Stimulated activated naive B cell treated with anti-CD40 and anti-IgM and Interleukin-4, amounts not matched to agents 10 μg/mL and 1 μg/mL and 100 μg/mL, for 72 hours (primary cell): ENCODE data around the gene POLR2C.
"Not testable (repeated sequence)": the region's sequence is repeated elsewhere in the genome, so short reads cannot be mapped to it uniquely, and the experiment has no call there.

Source experiments
- ATAC-seq, 2 donors: fragments of 150-1000 bp; cut with Tn5 transposase; replicated peaks; 2 replicates each; pipeline ENCODE4 v1.10.0; 2021; ENCODE audit warnings: moderate library complexity in 1 of 2
- DNase-seq: peaks from one replicate; pipeline ENCODE4 v3.0.0; 2021
- H3K27ac Mint-ChIP-seq: one replicate; pipeline ENCODE4 v1.8.0; 2022; ENCODE audit warnings: mild to moderate bottlenecking, mixed read lengths
- H3K27me3 Mint-ChIP-seq, 2 donors: one replicate each; pipeline ENCODE4 v1.8.0; 2022; ENCODE audit warnings: mixed read lengths in 2 of 2
- H3K36me3 Mint-ChIP-seq, 2 donors: one replicate each; pipeline ENCODE4 v1.8.0; 2022; ENCODE audit warnings: mixed read lengths in 2 of 2, mild to moderate bottlenecking in 1 of 2
- H3K4me1 Mint-ChIP-seq, 2 donors: one replicate each; pipeline ENCODE4 v1.8.0; 2022; ENCODE audit warnings: mixed read lengths in 2 of 2, mild to moderate bottlenecking in 1 of 2
- H3K4me3 Mint-ChIP-seq, 2 donors: one replicate each; pipeline ENCODE4 v1.8.0; 2022; ENCODE audit warnings: mild to moderate bottlenecking in 2 of 2, mixed read lengths in 2 of 2, moderate library complexity in 1 of 2
- H3K9me3 Mint-ChIP-seq, 2 donors: one replicate each; pipeline ENCODE4 v1.8.0; 2022; ENCODE audit warnings: mixed read lengths in 2 of 2, mild to moderate bottlenecking in 1 of 2

The POLR2C gene

DNA sequence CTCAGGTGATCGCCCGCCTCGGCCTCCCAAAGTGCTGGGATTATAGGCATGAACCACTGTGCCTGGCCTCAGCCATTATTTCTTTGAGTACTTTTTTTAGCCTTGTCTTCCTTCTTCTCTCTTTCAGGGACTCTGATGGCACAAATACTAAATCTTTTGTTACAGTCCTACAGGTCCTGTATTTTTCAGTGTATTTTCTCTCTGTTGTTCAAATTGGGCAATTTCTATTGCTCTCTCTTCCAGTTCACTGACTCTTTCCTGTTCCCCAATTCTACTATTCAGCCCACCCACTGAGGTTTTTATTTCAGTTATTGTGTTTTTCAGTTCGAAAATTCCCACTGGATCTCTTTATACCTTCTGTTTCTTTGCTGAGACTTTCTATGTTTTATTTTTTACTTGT lies 31.3 kb downstream of the POLR2C start:
- Mint-ChIP-seq H3K27ac (no peak overlapping the region), H3K4me1 (peaks cover 7 to 9% of the 10 kb centered on the region in 2 donors), H3K4me3 (no peak overlapping the region), H3K36me3 (no peaks in the 10 kb centered on the region), H3K9me3 (no peaks in the 10 kb centered on the region), H3K27me3 (peaks cover 0 to 4% of the 10 kb centered on the region in 2 donors)
- ATAC-seq: no peak
- no peak for DNase-seq

DNA sequence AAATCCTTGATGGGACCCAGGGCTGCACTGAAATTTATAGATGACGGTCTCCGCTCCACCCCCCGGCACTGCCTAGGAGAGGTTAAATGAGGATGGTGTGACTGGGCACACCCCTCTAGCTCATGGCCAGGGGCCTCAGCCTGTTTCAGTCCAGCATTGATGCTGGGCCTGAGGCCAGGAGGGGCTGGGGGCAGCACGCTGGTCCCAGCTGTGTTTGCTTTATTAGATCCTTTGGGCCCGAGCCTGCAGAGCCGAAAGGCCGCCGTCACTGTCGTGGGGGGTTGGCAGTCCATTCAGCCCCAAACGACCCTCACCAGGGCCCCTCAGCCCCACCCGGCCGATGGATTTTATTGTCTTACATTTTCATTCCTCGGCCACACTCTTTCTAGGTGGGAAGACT lies 34.6 kb downstream of the POLR2C start:
- no peak for ATAC-seq
- Mint-ChIP-seq H3K9me3 (no peaks in the 10 kb centered on the region), H3K4me3 (no peak overlapping the region), H3K27ac (no peak overlapping the region), H3K36me3 (no peaks in the 10 kb centered on the region), H3K4me1 (peaks cover 12 to 17% of the 10 kb centered on the region in 2 donors), H3K27me3 (peaks cover 0 to 8% of the 10 kb centered on the region in 2 donors)
- DNase-seq: no peak

DNA sequence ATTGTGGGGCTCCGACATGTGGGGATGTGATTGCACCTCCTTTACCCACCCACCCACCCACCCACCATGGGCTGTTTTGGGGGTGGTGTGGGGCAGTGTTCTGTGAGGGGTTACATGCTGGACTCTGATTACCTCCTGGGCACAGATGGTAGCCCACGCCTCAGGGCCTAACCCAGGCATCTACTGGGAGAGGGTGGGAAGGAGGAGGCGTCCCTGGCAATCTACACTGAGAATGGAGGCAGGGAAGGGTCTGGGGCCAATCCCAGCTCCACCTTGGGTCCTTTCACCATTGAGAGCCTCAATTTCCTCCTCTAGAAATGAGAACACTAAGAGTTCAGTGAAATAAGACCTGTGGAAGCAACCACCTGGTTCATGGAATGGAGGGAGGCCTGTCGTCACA lies 35.6 kb downstream of the POLR2C start:
- no peak overlapping the region for H3K4me3 Mint-ChIP-seq
- DNase-seq (no peak), ATAC-seq (no peak)
- no peaks in the 10 kb centered on the region for H3K36me3 Mint-ChIP-seq
- peaks cover 15 to 23% of the 10 kb centered on the region in 2 donors for H3K4me1 Mint-ChIP-seq
- peaks cover 5 to 11% of the 10 kb centered on the region in 2 donors for H3K27me3 Mint-ChIP-seq
- no peak overlapping the region for H3K27ac Mint-ChIP-seq
- no peaks in the 10 kb centered on the region for H3K9me3 Mint-ChIP-seq

DNA sequence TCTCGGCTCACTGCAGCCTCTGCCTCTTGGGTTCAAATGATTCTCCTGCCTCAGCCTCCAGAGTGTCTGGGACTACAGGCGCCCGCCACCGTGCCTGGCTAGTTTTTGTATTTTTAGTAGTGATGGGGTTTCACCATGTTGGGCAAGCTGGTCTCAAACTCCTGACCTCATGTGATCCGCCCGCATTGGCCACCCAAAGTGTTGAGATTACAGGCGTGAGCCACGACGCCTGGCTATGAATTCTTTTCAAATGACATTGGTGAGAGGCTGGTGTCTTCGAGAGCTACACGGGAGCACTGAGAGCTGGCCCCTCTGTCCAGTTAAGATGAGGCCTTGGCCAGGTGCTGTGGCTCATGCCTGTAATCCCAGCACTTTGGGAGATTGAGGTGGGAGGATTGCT lies 37.5 kb downstream of the POLR2C start:
- not testable (repeated sequence) for H3K36me3 Mint-ChIP-seq, H3K4me3 Mint-ChIP-seq, ATAC-seq, H3K27ac Mint-ChIP-seq, H3K9me3 Mint-ChIP-seq, DNase-seq
- Mint-ChIP-seq H3K4me1 (peaks cover 8 to 15% of the 10 kb centered on the region in 2 donors), H3K27me3 (peaks cover 12 to 13% of the 10 kb centered on the region in 2 donors)

DNA sequence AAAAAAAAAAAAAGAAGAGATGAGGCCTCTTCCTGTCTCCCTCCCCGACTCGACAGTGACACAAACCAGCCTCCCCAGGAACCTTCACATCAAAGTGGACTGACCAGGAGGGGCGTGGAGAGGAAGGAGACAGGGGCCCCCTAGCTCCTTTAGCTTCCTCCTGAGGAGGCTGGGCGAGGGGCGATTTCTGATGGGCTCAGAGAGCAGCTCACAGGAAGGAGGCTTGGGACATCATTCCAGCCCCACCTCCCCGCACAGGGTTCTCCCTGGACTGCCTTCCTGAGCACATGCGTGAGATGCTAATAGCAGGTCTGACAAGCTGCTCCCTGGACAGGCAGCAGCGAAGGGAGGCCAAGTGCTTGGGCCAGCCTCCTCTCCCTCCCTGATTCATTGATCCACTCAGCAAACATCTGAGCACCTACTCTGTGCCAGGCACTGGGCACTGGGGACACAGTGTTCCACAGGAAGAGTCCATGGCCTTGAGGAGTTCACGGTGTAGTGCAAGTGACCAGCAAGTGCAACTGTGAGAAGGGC lies 38.2 kb downstream of the POLR2C start:
- Mint-ChIP-seq H3K4me3 (no peak overlapping the region), H3K27ac (no peak overlapping the region), H3K36me3 (no peaks in the 10 kb centered on the region), H3K9me3 (no peaks in the 10 kb centered on the region), H3K27me3 (peaks cover 15 to 16% of the 10 kb centered on the region in 2 donors), H3K4me1 (peaks cover 8 to 15% of the 10 kb centered on the region in 2 donors)
- ATAC-seq (no peak), DNase-seq (no peak)

DNA sequence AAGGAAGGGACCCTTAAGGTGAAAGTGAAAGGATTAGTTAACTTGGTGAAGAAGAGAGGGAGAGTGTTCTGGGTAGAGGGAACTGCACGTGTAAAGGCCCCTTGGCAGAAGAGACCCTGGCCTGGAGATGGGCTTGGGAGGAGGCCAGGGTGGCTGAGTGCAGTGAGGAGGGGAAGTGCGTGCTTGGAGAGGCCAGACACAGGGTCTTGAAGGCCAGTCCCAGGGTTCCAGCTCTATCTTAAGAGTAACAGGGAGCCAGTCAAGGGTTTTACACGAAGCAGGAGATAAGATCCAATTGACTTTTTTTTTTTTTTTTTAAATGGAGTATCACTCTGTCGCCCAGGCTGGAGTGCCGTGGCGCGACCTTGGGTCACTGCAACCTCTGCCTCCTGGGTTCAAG lies 39.0 kb downstream of the POLR2C start:
- Mint-ChIP-seq H3K4me1 (peaks cover 8 to 15% of the 10 kb centered on the region in 2 donors), H3K36me3 (no peaks in the 10 kb centered on the region), H3K4me3 (no peak overlapping the region), H3K9me3 (no peaks in the 10 kb centered on the region), H3K27me3 (peaks cover 16 to 18% of the 10 kb centered on the region in 2 donors), H3K27ac (no peak overlapping the region)
- ATAC-seq (no peak), DNase-seq (no peak)

DNA sequence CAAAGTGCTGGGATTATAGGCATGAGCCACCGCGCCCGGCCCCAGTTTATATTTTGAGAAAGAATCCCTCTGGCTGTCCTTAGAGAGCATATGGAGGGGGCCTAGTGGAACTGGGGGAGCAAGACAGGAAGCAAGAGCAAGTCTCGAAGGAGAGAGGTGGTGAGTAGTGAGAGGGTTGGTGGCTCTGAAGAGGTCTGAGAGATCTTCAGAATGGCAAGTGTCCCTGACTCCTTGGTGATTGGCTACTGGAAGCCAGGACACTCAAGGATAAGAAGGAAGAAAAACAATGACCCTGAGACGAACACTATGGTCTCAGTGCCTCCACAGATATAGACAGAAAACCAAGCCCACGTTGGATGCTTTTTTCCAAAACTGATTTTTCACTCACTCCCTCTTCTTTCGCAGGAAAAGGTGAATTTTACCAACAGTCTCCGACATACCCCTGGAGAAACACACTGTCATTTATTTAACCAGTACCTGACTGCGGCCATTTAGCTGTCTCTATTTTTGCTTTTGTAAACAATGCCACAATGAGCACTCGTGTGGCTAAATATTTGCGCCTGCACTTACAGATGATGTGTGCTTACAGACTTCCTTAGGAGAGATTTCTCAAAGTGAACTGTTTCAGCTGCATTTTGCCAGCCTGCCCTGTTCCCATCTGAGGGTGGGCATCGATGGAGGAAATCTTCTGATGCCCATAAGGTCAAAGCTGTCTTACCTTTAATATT lies 39.7 kb downstream of the POLR2C start:
- Mint-ChIP-seq H3K36me3 (no peaks in the 10 kb centered on the region), H3K9me3 (no peaks in the 10 kb centered on the region), H3K27me3 (peaks cover 16 to 25% of the 10 kb centered on the region in 2 donors), H3K4me1 (peaks cover 8 to 15% of the 10 kb centered on the region in 2 donors), H3K4me3 (no peak overlapping the region), H3K27ac (no peak overlapping the region)
- DNase-seq (no peak), ATAC-seq (no peak)

DNA sequence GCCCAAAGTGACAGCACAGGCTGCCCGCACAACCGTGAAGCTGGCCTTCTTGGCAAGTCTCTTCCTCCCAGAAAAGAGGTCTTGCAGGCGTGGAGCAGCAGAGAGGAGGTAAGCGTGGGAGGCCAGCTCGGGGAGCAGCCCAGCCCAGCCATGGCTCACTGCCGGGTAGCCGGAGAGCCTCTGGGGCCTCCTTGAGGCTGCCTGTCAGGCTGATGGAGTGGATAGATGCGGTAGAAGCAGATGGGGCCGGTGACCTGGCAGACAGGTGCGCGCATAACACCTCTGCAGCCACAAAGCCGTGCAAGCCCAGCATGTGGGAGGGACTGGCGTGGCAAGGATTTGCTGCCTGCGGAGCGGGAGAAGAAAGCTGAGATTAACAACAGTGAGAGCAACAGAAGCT lies 40.9 kb downstream of the POLR2C start:
- H3K4me1 Mint-ChIP-seq: peaks cover 8 to 15% of the 10 kb centered on the region in 2 donors

DNA sequence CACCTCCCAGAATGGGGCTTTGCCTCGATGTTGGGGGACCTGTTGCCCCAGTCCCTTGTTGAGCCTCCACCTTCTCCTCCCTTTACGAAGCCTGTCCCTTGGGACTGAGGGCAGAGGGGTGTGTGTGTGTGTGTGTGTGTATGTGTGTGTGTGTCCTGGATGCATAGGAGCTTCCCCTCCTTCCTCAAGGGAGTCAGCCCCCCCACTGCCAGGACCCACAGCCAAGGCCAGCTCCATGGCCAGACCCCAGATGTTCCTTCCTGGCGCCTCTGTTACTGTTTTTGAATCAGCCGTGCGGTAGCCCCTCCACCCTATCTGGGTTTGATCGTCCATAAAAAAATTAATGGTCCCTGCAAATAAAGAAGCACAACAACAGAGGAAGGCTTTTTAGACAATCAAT lies 41.5 kb downstream of the POLR2C start:
- no peak overlapping the region for H3K27ac Mint-ChIP-seq
- no peak for ATAC-seq

More for the DNA sequence above, 40.9 kb downstream of the POLR2C start:
- Mint-ChIP-seq H3K27ac (no peak overlapping the region), H3K27me3 (peaks cover 16 to 27% of the 10 kb centered on the region in 2 donors), H3K9me3 (no peaks in the 10 kb centered on the region), H3K4me3 (no peak overlapping the region), H3K36me3 (no peaks in the 10 kb centered on the region)
- DNase-seq (no peak), ATAC-seq (no peak)

DNA sequence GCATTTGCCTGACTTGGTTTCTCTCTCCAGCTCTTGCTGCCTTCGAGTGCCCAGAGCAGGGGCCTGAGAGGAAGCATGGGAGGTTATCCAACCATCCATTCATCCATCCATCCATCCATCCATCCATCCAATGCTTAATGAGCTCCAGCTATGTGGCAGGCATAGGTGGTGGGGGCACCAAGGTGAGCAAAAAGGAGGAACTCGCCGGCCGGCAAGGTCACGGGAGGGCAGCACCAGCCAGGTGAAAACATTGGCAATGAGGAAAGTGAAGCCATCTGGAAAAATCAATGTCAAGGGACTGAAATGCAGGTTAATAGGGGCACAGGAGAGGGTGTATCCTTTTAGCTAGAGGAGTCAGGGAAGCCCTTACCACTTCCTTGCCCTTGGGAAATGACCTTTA lies 42.0 kb downstream of the POLR2C start:
- ATAC-seq: no peak
- no peaks in the 10 kb centered on the region for H3K9me3 Mint-ChIP-seq
- H3K4me1 Mint-ChIP-seq: peaks cover 8 to 15% of the 10 kb centered on the region in 2 donors
- no peak overlapping the region for H3K27ac Mint-ChIP-seq
- peaks cover 16 to 27% of the 10 kb centered on the region in 2 donors for H3K27me3 Mint-ChIP-seq
- H3K4me3 Mint-ChIP-seq: no peak overlapping the region
- H3K36me3 Mint-ChIP-seq: no peaks in the 10 kb centered on the region
- DNase-seq: no peak

More for the DNA sequence above, 41.5 kb downstream of the POLR2C start:
- Mint-ChIP-seq H3K4me1 (peaks cover 8 to 15% of the 10 kb centered on the region in 2 donors), H3K36me3 (no peaks in the 10 kb centered on the region), H3K4me3 (no peak overlapping the region), H3K27me3 (peaks cover 16 to 27% of the 10 kb centered on the region in 2 donors), H3K9me3 (no peaks in the 10 kb centered on the region)
- no peak for DNase-seq

DNA sequence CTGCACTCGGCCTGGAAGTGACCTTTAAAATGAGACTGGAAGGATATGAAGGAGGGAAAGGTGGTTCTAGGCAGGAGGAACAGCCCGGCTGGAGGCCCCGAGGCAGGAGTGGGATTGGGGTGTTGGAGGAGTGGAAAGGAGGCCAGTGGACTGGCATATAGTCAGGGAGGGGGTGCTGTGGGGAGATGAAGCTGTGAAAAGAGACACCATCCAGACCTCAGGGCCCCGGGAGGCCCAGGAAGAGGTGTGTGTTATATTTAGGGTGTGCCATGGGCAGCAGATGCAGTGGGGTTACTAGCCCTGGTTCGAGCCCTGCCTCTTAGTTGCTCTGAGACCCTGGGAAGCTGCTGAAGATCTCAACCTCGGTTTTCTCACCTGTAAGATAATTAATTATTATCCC lies 42.7 kb downstream of the POLR2C start:
- no peaks in the 10 kb centered on the region for H3K9me3 Mint-ChIP-seq
- H3K4me1 Mint-ChIP-seq: peaks cover 8 to 15% of the 10 kb centered on the region in 2 donors
- no peak for ATAC-seq
- H3K36me3 Mint-ChIP-seq: no peaks in the 10 kb centered on the region
- no peak for DNase-seq
- peaks cover 16 to 27% of the 10 kb centered on the region in 2 donors for H3K27me3 Mint-ChIP-seq
- H3K27ac Mint-ChIP-seq: no peak overlapping the region
- H3K4me3 Mint-ChIP-seq: no peak overlapping the region

DNA sequence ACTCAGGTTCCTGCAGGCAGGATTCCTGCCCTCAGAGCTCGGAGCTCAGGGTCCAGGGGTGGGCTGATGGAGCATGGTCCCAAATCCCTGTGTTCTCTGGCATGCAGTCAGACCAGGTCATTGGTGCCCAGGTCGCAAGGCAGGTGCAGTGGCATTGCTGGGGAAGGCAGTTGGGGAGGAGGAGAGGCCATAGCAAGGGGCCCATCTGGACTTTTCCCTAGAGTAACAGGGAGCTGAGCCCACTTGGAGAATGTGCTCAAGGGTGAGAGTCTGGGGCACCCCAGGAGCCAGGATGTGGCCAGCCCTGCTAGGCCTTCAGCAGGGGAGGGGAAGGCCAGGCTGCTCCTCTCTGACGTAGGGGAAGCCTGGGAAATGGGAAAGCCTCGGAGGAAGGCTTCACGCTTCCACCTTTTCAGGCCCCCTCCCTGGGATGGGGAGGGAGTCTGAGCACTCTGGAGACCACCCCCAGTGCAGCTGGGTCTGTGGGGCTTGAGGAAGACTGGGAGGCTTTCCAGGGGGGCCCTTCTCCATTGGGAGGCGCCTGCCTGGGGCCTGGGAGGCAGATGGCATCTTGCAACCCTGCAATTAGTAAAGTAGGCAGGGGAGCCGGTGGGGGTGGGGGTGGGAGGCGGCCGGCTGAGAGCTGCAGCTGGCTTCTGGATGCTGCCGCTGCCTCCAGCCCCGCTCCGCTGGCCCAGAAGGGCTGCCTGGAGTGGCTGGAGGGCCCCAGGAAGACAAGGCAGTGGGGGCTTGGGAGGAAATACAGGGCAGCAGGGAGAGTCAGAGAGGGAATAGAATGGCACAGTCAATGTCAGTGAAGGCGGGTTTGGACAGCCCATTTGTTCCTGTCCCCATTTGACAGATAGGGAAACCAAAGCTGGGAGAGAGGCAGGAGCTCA lies 44.9 kb downstream of the POLR2C start:
- ATAC-seq (no peak), DNase-seq (no peak)
- Mint-ChIP-seq H3K36me3 (peaks cover 3 to 5% of the 10 kb centered on the region in 2 donors), H3K4me1 (peaks cover 2 to 6% of the 10 kb centered on the region in 2 donors), H3K27me3 (peaks cover 16 to 23% of the 10 kb centered on the region in 2 donors), H3K4me3 (no peak overlapping the region), H3K27ac (no peak overlapping the region), H3K9me3 (no peaks in the 10 kb centered on the region)

DNA sequence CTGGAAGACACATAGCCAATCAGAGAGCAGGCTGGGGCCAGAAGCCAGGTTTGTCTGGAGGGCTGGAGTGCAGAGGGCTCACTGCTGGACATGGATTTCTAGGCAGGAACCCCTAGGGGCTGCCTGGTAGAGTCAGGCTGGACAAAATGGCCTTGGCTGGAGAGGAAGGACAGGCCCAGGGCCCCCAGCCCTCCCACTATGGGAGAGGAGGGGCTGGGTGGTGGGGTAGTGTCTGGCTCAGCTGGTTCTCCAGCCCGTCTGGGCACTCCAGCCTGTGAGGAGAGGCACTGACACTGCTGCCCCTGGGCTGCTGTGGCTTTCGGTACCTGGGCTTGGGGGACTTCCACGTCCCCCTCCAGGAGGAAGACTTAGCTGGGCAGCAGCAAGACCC lies 45.6 kb downstream of the POLR2C start:
- Mint-ChIP-seq H3K27ac (no peak overlapping the region), H3K4me1 (peaks cover 0 to under 1% of the 10 kb centered on the region in 2 donors), H3K4me3 (no peak overlapping the region), H3K36me3 (peaks cover 3 to 8% of the 10 kb centered on the region in 2 donors), H3K27me3 (peaks cover 10 to 19% of the 10 kb centered on the region in 2 donors), H3K9me3 (no peaks in the 10 kb centered on the region)
- ATAC-seq (no peak), DNase-seq (no peak)

DNA sequence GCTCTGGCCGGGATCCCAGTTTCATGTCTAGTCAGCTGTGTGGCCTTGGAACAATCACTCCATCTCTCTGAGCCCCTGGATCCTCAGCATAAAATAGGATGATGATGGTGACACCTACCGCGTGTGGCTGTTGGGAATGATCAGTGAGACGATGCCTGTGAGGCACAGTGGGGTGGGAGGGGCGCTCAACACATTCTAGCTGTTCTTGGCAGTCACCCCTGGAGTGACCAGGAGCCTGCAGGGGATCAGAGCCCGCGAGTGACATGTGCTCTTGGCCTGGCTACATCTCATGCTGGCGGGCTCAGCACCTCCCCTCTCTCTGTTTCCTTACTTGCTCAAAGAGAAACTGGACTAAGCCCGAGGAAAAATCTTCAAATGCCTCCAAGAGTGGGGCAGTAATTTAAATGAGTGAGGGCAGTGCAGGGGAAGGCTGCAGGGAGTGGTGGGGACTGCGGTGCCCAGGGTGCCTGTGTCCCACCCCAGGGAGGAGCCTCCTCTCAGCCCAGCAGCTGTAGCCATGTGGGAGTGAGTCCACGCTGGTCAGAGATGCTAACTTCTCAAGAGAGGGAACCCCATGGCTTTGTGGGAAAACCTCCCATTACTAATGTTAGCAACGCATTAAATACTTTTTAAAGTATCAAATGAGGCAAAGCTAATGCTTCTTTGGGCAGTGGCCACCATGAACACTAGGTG lies 46.9 kb downstream of the POLR2C start:
- Mint-ChIP-seq H3K36me3 (peaks cover 3 to 17% of the 10 kb centered on the region in 2 donors), H3K27ac (no peak overlapping the region), H3K4me3 (no peak overlapping the region), H3K4me1 (no peaks in the 10 kb centered on the region), H3K27me3 (peaks cover 6 to 16% of the 10 kb centered on the region in 2 donors), H3K9me3 (no peaks in the 10 kb centered on the region)
- DNase-seq (no peak), ATAC-seq (no peak)
